Mesendoderm (in vitro differentiated cells): ENCODE results near the gene RASAL1.

Experiments used
- DNase-seq: peaks from one replicate; pipeline ENCODE4 v3.0.0; 2013
- H2AK5ac ChIP-seq: 2 replicates; pipeline ENCODE4 v1.6.1; 2013; ENCODE audit warnings: low read length, inconsistent platforms
- H2BK120ac ChIP-seq: 2 replicates; pipeline ENCODE4 v1.6.1; 2013; ENCODE audit warnings: low read depth, mild to moderate bottlenecking, low read length, moderate library complexity, mixed read lengths
- H2BK15ac ChIP-seq: replicated peaks from 2 replicates; pipeline ENCODE4 v1.6.1; 2013; ENCODE audit warnings: low read depth, mild to moderate bottlenecking, moderate library complexity
- H2BK5ac ChIP-seq: 2 replicates; pipeline ENCODE4 v1.6.1; 2013; ENCODE audit warnings: low read length, inconsistent platforms
- H3K18ac ChIP-seq: 2 replicates; pipeline ENCODE4 v1.6.1; 2013; ENCODE audit warnings: mild to moderate bottlenecking, low read length, mixed read lengths
- H3K23ac ChIP-seq: one replicate; pipeline ENCODE4 v1.6.1; 2013; ENCODE audit warnings: low read length
- H3K27ac ChIP-seq: 2 replicates; pipeline ENCODE4 v1.5.1; 2013; ENCODE audit warnings: low read depth, mild to moderate bottlenecking, inconsistent platforms, low read length, moderate library complexity
- H3K27me3 ChIP-seq: 2 replicates; pipeline ENCODE4 v1.6.1; 2013; ENCODE audit warnings: low read length, control low read depth, mild to moderate bottlenecking, inconsistent platforms; ENCODE audit not compliant: insufficient read depth, poor library complexity
- H3K36me3 ChIP-seq: 2 replicates; pipeline ENCODE4 v1.6.1; 2013; ENCODE audit warnings: low read length, inconsistent platforms; ENCODE audit not compliant: control insufficient read depth, insufficient read depth
- H3K4ac ChIP-seq: one replicate; pipeline ENCODE4 v1.6.1; 2013; ENCODE audit warnings: low read depth, mild to moderate bottlenecking, low read length, moderate library complexity
- H3K4me1 ChIP-seq: 2 replicates; pipeline ENCODE4 v1.6.1; 2013; ENCODE audit warnings: low read depth, low read length, inconsistent platforms; ENCODE audit not compliant: control insufficient read depth
- H3K4me2 ChIP-seq: 2 replicates; pipeline ENCODE4 v1.6.1; 2013; ENCODE audit warnings: low read length
- H3K4me3 ChIP-seq: 2 replicates; pipeline ENCODE4 v1.5.1; 2013; ENCODE audit warnings: mild to moderate bottlenecking, low read length
- H3K56ac ChIP-seq: one replicate; pipeline ENCODE4 v1.6.1; 2013; ENCODE audit warnings: low read length
- H3K79me1 ChIP-seq: 2 replicates; pipeline ENCODE4 v1.6.1; 2013; ENCODE audit warnings: low read length, inconsistent platforms
- H3K79me2 ChIP-seq: 2 replicates; pipeline ENCODE4 v1.6.1; 2013; ENCODE audit warnings: mild to moderate bottlenecking, low read length; ENCODE audit not compliant: control insufficient read depth, insufficient read depth
- H3K9ac ChIP-seq: 2 replicates; pipeline ENCODE4 v1.6.1; 2013; ENCODE audit warnings: low read length, inconsistent platforms
- H4K5ac ChIP-seq: one replicate; pipeline ENCODE4 v1.6.1; 2013; ENCODE audit warnings: low read length
- H4K8ac ChIP-seq: one replicate; pipeline ENCODE4 v1.6.1; 2013; ENCODE audit warnings: low read depth, mild to moderate bottlenecking, control low read depth, low read length, moderate library complexity
- WGBS: extraction: QIAGEN DNeasy Blood & Tissue Kit; methylation state at CpG from one replicate; pipeline ENCODE4 v1.1.7; 2013; ENCODE audit warnings: low lambda C conversion rate, missing lambda C conversion rate; ENCODE audit not compliant: insufficient coverage; ENCODE audit errors: extremely low coverage; 5-methylcytosine and 5-hydroxymethylcytosine counted together

Gene RASAL1

DNA sequence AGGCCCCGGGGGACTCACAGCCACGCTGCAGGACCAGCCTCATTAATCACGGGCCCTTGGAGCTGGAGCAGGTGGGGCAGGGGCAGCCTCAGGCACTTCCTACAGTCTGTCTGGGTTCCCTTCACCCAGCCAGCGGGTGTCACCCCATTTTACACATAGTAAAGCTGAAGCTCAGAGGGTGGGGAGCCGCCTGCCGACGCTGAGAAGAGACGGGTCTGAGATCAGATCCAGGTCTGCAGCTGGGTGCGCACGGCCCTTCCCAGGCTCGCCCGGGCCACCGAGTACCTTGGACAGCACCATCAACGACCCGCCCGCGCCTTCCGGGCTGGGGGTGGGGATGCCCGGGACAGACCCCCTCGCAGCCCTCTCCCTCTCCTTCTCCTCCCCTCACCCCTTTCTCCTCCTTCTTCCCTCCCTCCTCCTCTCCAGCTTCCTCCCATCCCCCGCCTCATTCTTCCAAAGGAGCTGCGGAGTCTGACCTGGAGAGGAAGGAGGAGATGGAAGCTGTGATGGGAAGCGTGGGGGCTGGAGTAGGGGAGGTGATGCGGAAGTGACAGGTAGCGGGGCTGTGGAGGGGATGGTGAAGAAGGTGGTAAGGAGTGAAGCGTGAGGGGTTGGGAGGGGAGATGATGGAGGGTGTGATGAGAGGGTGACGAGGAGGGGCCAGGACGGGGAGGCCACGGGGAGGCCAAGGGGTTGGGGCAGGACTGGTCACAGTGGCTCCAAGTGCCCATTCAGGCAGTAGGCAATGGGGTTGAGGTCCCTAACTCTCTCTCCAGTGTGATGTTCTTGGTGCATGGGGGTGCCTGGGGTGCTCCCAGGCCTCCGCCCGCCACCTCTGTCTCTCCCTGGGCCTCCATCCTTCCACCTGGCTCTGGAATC, 70.2 kb downstream of the RASAL1 start:
- Histone ChIP-seq H3K27ac (no peak overlapping the region), H3K4me1 (no peaks in the 10 kb centered on the region), H3K79me2 (no peaks in the 10 kb centered on the region), H2BK5ac (no peak overlapping the region), H4K5ac (no peak overlapping the region), H3K9ac (no peak overlapping the region), H2BK120ac (no peak overlapping the region), H3K36me3 (no peaks in the 10 kb centered on the region), H2BK15ac (no peak overlapping the region), H3K4me3 (no peak overlapping the region), H3K4me2 (peak overlapping the region; percentile 54), H4K8ac (no peak overlapping the region), H3K56ac (no peak overlapping the region), H3K27me3 (no peaks in the 10 kb centered on the region), H3K18ac (no peak overlapping the region), H2AK5ac (no peak overlapping the region), H3K79me1 (no peaks in the 10 kb centered on the region), H3K4ac (no peak overlapping the region), H3K23ac (no peak overlapping the region)
- peak; percentile 62 for DNase-seq
- WGBS, result no CpG with 5 or more reads among the region's 31 CpGs

DNA sequence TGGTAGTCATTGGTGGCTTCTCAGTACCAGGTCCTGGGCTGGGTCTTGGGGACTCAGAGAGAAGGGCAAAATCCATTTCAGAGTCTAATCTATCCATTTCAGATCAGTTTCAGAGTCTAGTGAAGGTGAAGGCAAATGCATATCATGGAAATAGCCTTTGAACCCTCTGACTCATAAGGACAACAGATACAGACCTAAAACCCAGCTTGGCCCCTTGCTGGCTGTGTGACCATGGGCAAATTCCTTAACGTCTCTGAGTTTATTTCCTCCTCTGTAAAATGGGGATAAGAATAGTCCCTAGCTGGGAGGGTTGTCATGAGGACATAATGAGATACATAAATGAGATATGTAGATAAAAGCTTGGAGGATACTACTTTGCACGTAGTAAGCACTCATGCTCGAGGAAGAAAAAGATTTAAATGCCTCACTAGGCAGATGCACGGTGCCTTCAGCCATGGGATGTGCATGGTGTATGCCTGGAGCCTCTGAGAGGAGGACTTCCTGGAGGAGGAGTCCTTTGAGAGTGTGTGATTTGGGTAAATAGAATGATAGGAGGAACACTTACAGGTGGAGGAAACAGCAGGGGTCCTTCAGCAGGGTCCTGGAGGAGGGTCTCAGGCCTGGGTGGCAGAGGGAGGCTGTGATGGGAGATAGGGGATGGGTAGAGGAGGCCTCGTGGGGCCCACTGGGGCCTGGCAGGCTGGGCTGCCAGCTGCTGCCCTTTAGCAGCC, 71.0 kb downstream of the RASAL1 start:
- Histone ChIP-seq H3K4ac (no peak overlapping the region), H3K27ac (no peak overlapping the region), H3K4me1 (no peaks in the 10 kb centered on the region), H2BK15ac (no peak overlapping the region), H3K36me3 (no peaks in the 10 kb centered on the region), H2AK5ac (no peak overlapping the region), H3K79me1 (no peaks in the 10 kb centered on the region), H3K79me2 (no peaks in the 10 kb centered on the region), H2BK5ac (no peak overlapping the region), H3K23ac (no peak overlapping the region), H4K5ac (no peak overlapping the region), H3K4me2 (no peak overlapping the region), H3K18ac (no peak overlapping the region), H3K9ac (no peak overlapping the region), H3K56ac (no peak overlapping the region), H2BK120ac (no peak overlapping the region), H4K8ac (no peak overlapping the region), H3K4me3 (no peak overlapping the region), H3K27me3 (no peaks in the 10 kb centered on the region)
- DNase-seq, result no peak
- no CpG with 5 or more reads among the region's 5 CpGs for WGBS

DNA sequence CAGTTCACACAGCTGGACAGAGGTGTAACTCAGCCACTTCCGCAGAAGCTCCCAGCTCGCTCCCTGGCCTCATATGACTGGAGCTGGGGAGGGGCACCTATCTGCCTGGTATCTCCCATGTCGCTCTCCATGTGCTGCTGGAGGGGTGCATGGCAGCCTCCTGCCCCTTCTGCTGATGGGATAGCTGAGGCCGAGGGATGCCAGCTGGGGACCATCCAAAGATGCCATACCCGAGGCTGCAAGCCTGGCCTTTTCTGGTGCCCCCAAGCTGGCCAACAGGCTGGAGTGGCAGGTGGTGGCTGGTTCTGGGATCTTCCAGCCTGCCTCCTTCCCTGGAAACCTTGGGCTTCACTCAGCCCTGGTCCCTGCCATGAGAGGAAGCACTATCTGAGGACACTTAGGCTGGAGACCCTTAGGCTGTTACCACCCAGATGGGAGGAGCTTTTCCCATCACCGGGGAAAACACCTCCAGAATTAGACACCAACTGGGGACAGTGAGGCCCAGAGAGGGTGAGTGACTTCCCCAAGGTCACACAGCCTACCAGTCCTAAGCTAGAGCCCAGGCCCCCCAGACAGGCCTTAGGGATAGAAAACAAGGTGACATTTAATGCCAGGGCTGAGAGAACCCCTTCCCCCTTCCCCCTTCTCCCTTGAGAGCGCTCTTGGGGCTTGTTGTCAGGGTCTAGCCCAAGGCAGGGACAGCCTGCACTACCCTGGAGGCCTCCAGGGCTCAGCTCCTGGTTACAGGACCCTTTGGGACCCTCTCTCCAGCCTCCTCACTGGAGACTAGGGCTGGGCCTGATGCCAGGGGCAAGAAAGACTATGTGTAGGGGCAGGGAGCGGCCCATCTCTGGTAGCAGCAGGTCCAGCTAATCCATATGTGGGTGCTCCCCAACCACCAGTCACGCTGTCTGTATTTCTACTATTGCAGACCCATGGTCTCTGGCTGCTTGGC, 71.9 kb downstream of the RASAL1 start:
- no peak for DNase-seq
- H4K5ac ChIP-seq, result no peak overlapping the region
- H3K4ac ChIP-seq, result no peak overlapping the region
- WGBS, result no CpG with 5 or more reads among the region's 9 CpGs
- H3K18ac ChIP-seq, result no peak overlapping the region
- H2BK5ac ChIP-seq, result no peak overlapping the region
- no peaks in the 10 kb centered on the region for H3K79me2 ChIP-seq
- H3K56ac ChIP-seq, result no peak overlapping the region
- H3K79me1 ChIP-seq, result no peaks in the 10 kb centered on the region
- H2BK15ac ChIP-seq, result no peak overlapping the region
- H3K4me2 ChIP-seq, result no peak overlapping the region
- H3K27me3 ChIP-seq, result no peaks in the 10 kb centered on the region
- H3K4me3 ChIP-seq, result no peak overlapping the region
- no peaks in the 10 kb centered on the region for H3K4me1 ChIP-seq
- H2AK5ac ChIP-seq, result no peak overlapping the region
- H3K27ac ChIP-seq, result no peak overlapping the region
- H3K23ac ChIP-seq, result no peak overlapping the region
- no peak overlapping the region for H2BK120ac ChIP-seq
- no peak overlapping the region for H4K8ac ChIP-seq
- no peak overlapping the region for H3K9ac ChIP-seq
- H3K36me3 ChIP-seq, result no peaks in the 10 kb centered on the region

DNA sequence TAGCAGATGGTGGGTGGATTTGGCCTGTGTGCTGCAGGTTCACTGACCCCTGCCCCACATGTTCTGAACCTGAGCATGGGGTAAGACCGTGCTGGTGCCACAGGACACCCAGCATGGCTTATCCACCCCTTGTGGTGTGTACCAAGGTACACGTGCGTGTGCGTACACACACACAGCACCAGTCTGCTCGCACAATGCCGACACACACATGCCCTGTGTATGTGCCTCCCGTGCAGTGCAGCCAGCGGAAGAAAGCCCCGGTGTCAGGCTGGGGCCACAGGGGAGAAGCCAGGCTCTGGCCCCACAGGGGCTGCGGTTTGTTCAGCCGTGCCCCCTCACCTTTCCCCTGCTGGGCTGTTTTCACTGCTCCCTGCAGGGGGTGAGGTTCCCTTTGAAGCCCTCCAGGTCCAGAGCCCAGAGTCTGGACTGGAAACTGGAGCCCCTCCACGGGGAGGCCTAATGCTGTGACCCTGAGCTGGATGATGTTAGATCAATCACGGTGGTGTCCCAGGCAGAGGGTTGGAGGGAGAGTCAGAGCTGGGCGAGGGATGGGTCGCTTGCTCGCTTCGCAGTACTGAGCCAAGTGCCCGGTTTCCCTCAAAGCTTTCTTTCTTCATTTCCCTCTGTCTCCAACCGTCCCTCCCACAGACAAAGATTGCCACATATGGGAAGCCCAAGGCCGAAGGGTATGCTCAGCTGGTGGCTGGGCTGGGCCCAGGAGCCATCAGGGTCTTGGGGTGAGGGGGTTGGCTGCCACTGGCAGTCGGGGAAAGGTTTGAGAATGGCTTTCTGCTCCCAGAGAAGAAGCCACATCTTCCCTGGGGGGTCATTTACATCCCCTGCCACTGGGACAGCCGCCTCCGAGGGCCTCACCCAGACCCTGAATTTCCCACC, 72.8 kb downstream of the RASAL1 start:
- Histone ChIP-seq H3K9ac (no peak overlapping the region), H2BK120ac (no peak overlapping the region), H3K23ac (no peak overlapping the region), H3K36me3 (no peaks in the 10 kb centered on the region), H3K4me3 (no peak overlapping the region), H3K79me2 (no peaks in the 10 kb centered on the region), H2AK5ac (no peak overlapping the region), H3K79me1 (no peaks in the 10 kb centered on the region), H2BK5ac (no peak overlapping the region), H4K8ac (no peak overlapping the region), H3K56ac (peak overlapping the region; percentile 15), H3K4me1 (no peaks in the 10 kb centered on the region), H2BK15ac (no peak overlapping the region), H4K5ac (no peak overlapping the region), H3K4ac (no peak overlapping the region), H3K27me3 (no peaks in the 10 kb centered on the region), H3K18ac (no peak overlapping the region), H3K27ac (no peak overlapping the region), H3K4me2 (no peak overlapping the region)
- DNase-seq, result no peak
- WGBS, result no CpG with 5 or more reads among the region's 23 CpGs

DNA sequence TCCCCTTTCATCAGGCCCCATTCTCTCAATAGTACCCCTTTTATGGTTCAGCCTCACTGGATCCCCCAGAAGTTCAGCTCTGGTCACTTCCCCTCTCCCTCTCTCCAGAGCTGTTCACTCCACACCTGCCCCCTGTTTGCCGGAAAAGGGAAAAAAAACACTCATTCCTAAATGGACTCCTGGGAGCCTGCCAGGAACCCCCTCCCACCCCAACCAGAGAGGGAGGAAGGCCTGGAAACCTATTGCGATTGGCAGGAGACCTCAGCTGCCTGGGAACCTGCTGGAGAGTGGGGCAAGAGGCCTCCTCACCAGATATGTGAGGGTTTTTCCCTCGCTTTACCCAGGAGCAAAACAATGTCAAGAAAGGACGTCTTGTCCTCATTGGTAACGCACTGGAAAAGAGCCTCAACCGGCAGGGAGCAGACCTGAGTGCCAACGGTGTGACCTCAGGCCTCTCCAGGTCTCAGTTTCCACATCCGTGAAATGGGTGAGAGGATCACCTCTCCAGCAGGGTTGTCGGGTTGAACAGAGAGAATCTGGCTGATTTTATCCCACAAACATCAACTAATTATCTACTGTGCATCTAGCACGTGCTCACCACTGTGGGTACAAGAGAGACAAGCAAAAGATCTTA, 74.4 kb downstream of the RASAL1 start:
- Histone ChIP-seq H2BK120ac (no peak overlapping the region), H3K23ac (no peak overlapping the region), H3K4me1 (no peaks in the 10 kb centered on the region), H3K56ac (no peak overlapping the region), H3K18ac (no peak overlapping the region), H3K27ac (no peak overlapping the region), H3K4ac (no peak overlapping the region), H2AK5ac (no peak overlapping the region), H3K4me2 (no peak overlapping the region), H3K27me3 (peaks cover 2% of the 10 kb centered on the region), H3K4me3 (no peak overlapping the region), H3K79me1 (no peaks in the 10 kb centered on the region), H4K8ac (no peak overlapping the region), H2BK15ac (no peak overlapping the region), H4K5ac (no peak overlapping the region), H3K79me2 (no peaks in the 10 kb centered on the region), H3K9ac (no peak overlapping the region), H3K36me3 (no peaks in the 10 kb centered on the region), H2BK5ac (no peak overlapping the region)
- no peak for DNase-seq
- WGBS, result no CpG with 5 or more reads among the region's 10 CpGs
